ENCODE measurements around the gene SHC1.

The SHC1 gene

GRCh38 chr1:155017041-155017945, 46.7 kb upstream of the SHC1 start (continued):
- TF ChIP-seq ZNF10 (tag by site-specific recombination; IDR thresholded peaks at IDR 0.05) (peak; percentile 54; the same call in 1 of the 2 replicates), PRDM2 (tag by site-specific recombination; IDR thresholded peaks at IDR 0.05; ENCODE audit: borderline replicate concordance) (peak; percentile 89; the same call in 1 of the 2 replicates), ZNF175 (tag by site-specific recombination; IDR thresholded peaks at IDR 0.05) (no peak), ZNF776 (tag by site-specific recombination; IDR thresholded peaks at IDR 0.05; ENCODE audit: borderline replicate concordance) (no peak), ZNF174 (tag by site-specific recombination; IDR thresholded peaks at IDR 0.05) (no peak), ZNF362 (tag by site-specific recombination; IDR thresholded peaks at IDR 0.05) (no peak), ZNF426 (tag by site-specific recombination; IDR thresholded peaks at IDR 0.05) (no peak), ZNF571 (tag by site-specific recombination; IDR thresholded peaks at IDR 0.05) (no peak), ZNF558 (tag by site-specific recombination; IDR thresholded peaks at IDR 0.05) (no peak), ZNF112 (tag by site-specific recombination; IDR thresholded peaks at IDR 0.05) (no peak), ZBTB6 (tag by site-specific recombination; IDR thresholded peaks at IDR 0.05) (peak; percentile 18), ZNF24 (tag by site-specific recombination; IDR thresholded peaks at IDR 0.05) (peak; percentile 68), ZSCAN5A (tag by site-specific recombination; IDR thresholded peaks at IDR 0.05) (peak; percentile 75; the same call in 1 of the 2 replicates), INSM2 (tag by site-specific recombination; IDR thresholded peaks at IDR 0.05) (peak; percentile 68), TSHZ1 (tag by site-specific recombination; IDR thresholded peaks at IDR 0.05; ENCODE audit: borderline replicate concordance) (0 out of 2 replicates have a peak, but pooled peaks have one; percentile 5), PRDM1 (tag by site-specific recombination; IDR thresholded peaks at IDR 0.05) (no peak), GLI4 (tag by site-specific recombination; IDR thresholded peaks at IDR 0.05) (peak; percentile 79; the same call in 1 of the 2 replicates), ZIC2 (tag by site-specific recombination; IDR thresholded peaks at IDR 0.05) (peak; percentile 79), SP3 (tag by site-specific recombination; IDR thresholded peaks at IDR 0.05) (peak; percentile 97), ZNF280C (tag by site-specific recombination; IDR thresholded peaks at IDR 0.05) (no peak)

All from HEK293 (cell line).